RWPE2 (cell line): ENCODE measurements around the gene AKT1.

Experiments used
- ATAC-seq: fragments of 200-7000 bp; cut with Tn5 transposase; 3 replicates; pipeline ENCODE4 v1.9.1; 2021; ENCODE audit warnings: low read depth
- DNase-seq: peaks from one replicate; pipeline ENCODE4 v3.0.0-alpha.2; 2020; ENCODE audit warnings: low spot score
- H3K27ac ChIP-seq: fragments of 450-650 bp; 2 replicates; pipeline ENCODE4 v1.5.1; 2017; ENCODE audit warnings: mild to moderate bottlenecking; ENCODE audit not compliant: poor library complexity, severe bottlenecking
- H3K27me3 ChIP-seq: fragments of 250-450 bp; sonication (Bioruptor Pico); 2 replicates; pipeline ENCODE4 v1.5.1; 2021; ENCODE audit warnings: mild to moderate bottlenecking, moderate library complexity; ENCODE audit not compliant: insufficient read depth, poor library complexity, severe bottlenecking
- H3K36me3 ChIP-seq: fragments of 250-450 bp; sonication (Bioruptor Pico); 2 replicates; pipeline ENCODE4 v1.5.1; 2020; ENCODE audit warnings: low read depth, mild to moderate bottlenecking, moderate library complexity
- H3K4me1 ChIP-seq: fragments of 250-450 bp; sonication (Bioruptor Pico); 2 replicates; pipeline ENCODE4 v1.5.1; 2021; ENCODE audit warnings: mild to moderate bottlenecking, moderate library complexity; ENCODE audit not compliant: insufficient read depth, poor library complexity, severe bottlenecking
- H3K4me3 ChIP-seq: fragments of 250-450 bp; sonication (Bioruptor Pico); 2 replicates; pipeline ENCODE4 v1.5.1; 2021; ENCODE audit warnings: mild to moderate bottlenecking, moderate library complexity; ENCODE audit not compliant: severe bottlenecking
- H3K9me3 ChIP-seq: fragments of 250-450 bp; sonication (Bioruptor Pico); 2 replicates; pipeline ENCODE4 v1.5.1; 2021; ENCODE audit warnings: mild to moderate bottlenecking, moderate library complexity; ENCODE audit not compliant: severe bottlenecking
- CTCF ChIP-seq: fragments of 450-650 bp; IDR thresholded peaks from one replicate; pipeline ENCODE4 v1.5.1; 2017; ENCODE audit warnings: mild to moderate bottlenecking, moderate library complexity; ENCODE audit not compliant: poor library complexity, severe bottlenecking

The AKT1 gene

GRCh38 chr14:104745431-104745830 lies 50.1 kb downstream of the AKT1 start:
- no peak for DNase-seq
- ATAC-seq = no peak
- TF ChIP-seq CTCF = no peak
- Histone ChIP-seq H3K9me3 (no peaks in the 10 kb centered on the region), H3K27ac (no peak overlapping the region), H3K4me3 (no peak overlapping the region), H3K27me3 (no peaks in the 10 kb centered on the region), H3K4me1 (peaks cover 32% of the 10 kb centered on the region), H3K36me3 (peaks cover 9% of the 10 kb centered on the region; the same call in 1 of the 2 replicates)

GRCh38 chr14:104744484-104744883 lies 51.1 kb downstream of the AKT1 start:
- Histone ChIP-seq H3K4me3 (no peak overlapping the region), H3K4me1 (peaks cover 23% of the 10 kb centered on the region), H3K27me3 (no peaks in the 10 kb centered on the region), H3K9me3 (no peaks in the 10 kb centered on the region), H3K27ac (no peak overlapping the region), H3K36me3 (peaks cover 14% of the 10 kb centered on the region; the same call in 1 of the 2 replicates)
- TF ChIP-seq CTCF = no peak
- ATAC-seq (no peak), DNase-seq (no peak)

- H3K27me3 ChIP-seq = no peaks in the 10 kb centered on the region
- no peak for DNase-seq
These were observed 51.8 kb downstream of the AKT1 start for GRCh38 chr14:104743461-104744380.

GRCh38 chr14:104742586-104743455 lies 52.7 kb downstream of the AKT1 start:
- ATAC-seq (no peak), DNase-seq (no peak)
- Histone ChIP-seq H3K4me3 (no peak overlapping the region), H3K9me3 (no peaks in the 10 kb centered on the region), H3K27me3 (no peaks in the 10 kb centered on the region), H3K36me3 (peaks cover 14% of the 10 kb centered on the region; the same call in 1 of the 2 replicates), H3K27ac (peak overlapping the region; percentile 24), H3K4me1 (peaks cover 13% of the 10 kb centered on the region)
- TF ChIP-seq CTCF = no peak

More at GRCh38 chr14:104743461-104744380, 51.8 kb downstream of the AKT1 start:
- no peaks in the 10 kb centered on the region for H3K9me3 ChIP-seq
- H3K4me1 ChIP-seq = peaks cover 16% of the 10 kb centered on the region
- H3K4me3 ChIP-seq = no peak overlapping the region
- peak; percentile 34 for ATAC-seq
- no peak for TF ChIP-seq CTCF
- H3K36me3 ChIP-seq = peaks cover 14% of the 10 kb centered on the region; the same call in 1 of the 2 replicates
- peak overlapping the region; percentile 24 for H3K27ac ChIP-seq
